HG03439 (cell line): ENCODE data around the gene TH.

ENCODE experiments used
- ATAC-seq: cut with Tn5 transposase; IDR thresholded peaks from one replicate; pipeline ENCODE4 v1.9.1; 2021; ENCODE audit warnings: mild to moderate bottlenecking, moderate library complexity; ENCODE audit not compliant: unreplicated experiment

Gene TH

DNA sequence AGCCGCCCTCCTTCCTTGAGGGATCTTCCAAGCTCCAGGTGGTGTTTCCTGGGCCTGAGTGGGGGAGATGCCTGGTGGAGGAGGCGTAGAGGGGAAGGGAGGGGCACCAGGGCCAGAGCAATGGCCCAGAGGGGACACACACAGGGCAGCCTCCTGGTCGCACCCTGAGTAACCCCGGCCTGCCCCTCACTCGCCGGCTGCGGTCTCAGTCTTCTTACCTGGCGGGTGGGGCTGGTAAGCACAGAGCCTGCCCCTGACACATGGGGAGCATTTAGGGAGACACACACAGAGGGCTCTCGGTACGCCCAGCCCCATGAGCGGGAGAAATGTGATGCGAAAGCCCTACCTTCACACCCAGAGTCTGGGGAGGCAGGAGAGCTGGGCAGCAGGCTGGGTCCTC, 56.3 kb downstream of the TH start:
- no peak for ATAC-seq

GRCh38 chr11:2114430-2115241, 57.0 kb downstream of the TH start:
- no peak for ATAC-seq
